Trophoblast cell (in vitro differentiated cells and primary cell): ENCODE results near the gene UBE2E1.
"Not testable (repeated sequence)": the region's sequence is repeated elsewhere in the genome, so short reads cannot be mapped to it uniquely, and the experiment has no call there.

Source experiments
- DNase-seq, 2 donors: peaks; one replicate each; pipeline ENCODE4 v3.0.0-alpha.2; 2016
- H2AFZ ChIP-seq: 2 replicates; pipeline ENCODE4 v1.6.1; 2013; ENCODE audit warnings: low read length, moderate library complexity, mild to moderate bottlenecking; ENCODE audit not compliant: insufficient read depth, poor library complexity
- H2AK5ac ChIP-seq: 2 replicates; pipeline ENCODE4 v1.6.1; 2013; ENCODE audit warnings: mild to moderate bottlenecking, low read length
- H2BK120ac ChIP-seq: 2 replicates; pipeline ENCODE4 v1.6.1; 2013; ENCODE audit warnings: low read length, mild to moderate bottlenecking, moderate library complexity; ENCODE audit not compliant: insufficient read depth, poor library complexity
- H2BK12ac ChIP-seq: 2 replicates; pipeline ENCODE4 v1.6.1; 2013; ENCODE audit warnings: mild to moderate bottlenecking, low read length, moderate library complexity
- H2BK5ac ChIP-seq: 2 replicates; pipeline ENCODE4 v1.6.1; 2013; ENCODE audit warnings: low read length, low read depth, moderate library complexity, mild to moderate bottlenecking; ENCODE audit not compliant: poor library complexity
- H3K14ac ChIP-seq: 2 replicates; pipeline ENCODE4 v1.6.1; 2013; ENCODE audit warnings: mild to moderate bottlenecking, low read length
- H3K18ac ChIP-seq: 2 replicates; pipeline ENCODE4 v1.6.1; 2013; ENCODE audit warnings: mild to moderate bottlenecking, low read length
- H3K23ac ChIP-seq: 2 replicates; pipeline ENCODE4 v1.6.1; 2013; ENCODE audit warnings: low read length
- H3K27ac ChIP-seq: 2 replicates; pipeline ENCODE4 v1.5.1; 2013; ENCODE audit warnings: low read depth, mild to moderate bottlenecking, inconsistent platforms, low read length, moderate library complexity
- H3K27me3 ChIP-seq: 2 replicates; pipeline ENCODE4 v1.6.1; 2013; ENCODE audit warnings: inconsistent platforms, mild to moderate bottlenecking, low read length, moderate library complexity; ENCODE audit not compliant: insufficient read depth
- H3K36me3 ChIP-seq, 2 experiments: 1 replicate in 1 of 2; 2 replicates in 1 of 2; pipeline ENCODE4 v1.6.1; 2013; ENCODE audit warnings: low read length in 2 of 2, mild to moderate bottlenecking in 2 of 2, moderate library complexity in 1 of 2; ENCODE audit not compliant: insufficient read depth in 2 of 2, control insufficient read depth in 1 of 2
- H3K4ac ChIP-seq: 2 replicates; pipeline ENCODE4 v1.6.1; 2013; ENCODE audit warnings: low read depth, mild to moderate bottlenecking, low read length, moderate library complexity
- H3K4me1 ChIP-seq, 2 experiments: 1 replicate in 1 of 2; 2 replicates in 1 of 2; pipeline ENCODE4 v1.6.1; 2013; ENCODE audit warnings: low read length in 2 of 2, mild to moderate bottlenecking in 2 of 2, moderate library complexity in 1 of 2; ENCODE audit not compliant: insufficient read depth in 2 of 2, control insufficient read depth in 1 of 2
- H3K4me2 ChIP-seq: 2 replicates; pipeline ENCODE4 v1.6.1; 2013; ENCODE audit warnings: inconsistent platforms, mild to moderate bottlenecking, low read length, moderate library complexity
- H3K4me3 ChIP-seq: 2 replicates; pipeline ENCODE4 v1.5.1; 2013; ENCODE audit warnings: mild to moderate bottlenecking, low read depth, low read length, inconsistent platforms
- H3K79me1 ChIP-seq: one replicate; pipeline ENCODE4 v1.6.1; 2013; ENCODE audit warnings: low read length
- H3K79me2 ChIP-seq: 2 replicates; pipeline ENCODE4 v1.6.1; 2013; ENCODE audit warnings: low read length, mild to moderate bottlenecking; ENCODE audit not compliant: control insufficient read depth, insufficient read depth, poor library complexity
- H3K9ac ChIP-seq: 2 replicates; pipeline ENCODE4 v1.6.1; 2013; ENCODE audit warnings: mild to moderate bottlenecking, low read length
- H3K9me3 ChIP-seq: 2 replicates; pipeline ENCODE4 v1.6.1; 2013; ENCODE audit warnings: low read depth, mild to moderate bottlenecking, control low read depth, inconsistent platforms, low read length; ENCODE audit not compliant: insufficient read depth
- H4K12ac ChIP-seq: 2 replicates; pipeline ENCODE4 v1.6.1; 2013; ENCODE audit warnings: low read depth, mild to moderate bottlenecking, low read length, moderate library complexity
- H4K8ac ChIP-seq: 2 replicates; pipeline ENCODE4 v1.6.1; 2013; ENCODE audit warnings: low read depth, mild to moderate bottlenecking, low read length, moderate library complexity
- H4K91ac ChIP-seq: one replicate; pipeline ENCODE4 v1.6.1; 2013; ENCODE audit warnings: low read depth, mild to moderate bottlenecking, low read length, moderate library complexity
- WGBS: extraction: QIAGEN DNeasy Blood & Tissue Kit; methylation state at CpG from one replicate; pipeline ENCODE4 v1.1.7; 2013; ENCODE audit warnings: missing lambda C conversion rate; ENCODE audit not compliant: insufficient read length, insufficient coverage; ENCODE audit errors: extremely low coverage; 5-methylcytosine and 5-hydroxymethylcytosine counted together

The UBE2E1 gene

DNA sequence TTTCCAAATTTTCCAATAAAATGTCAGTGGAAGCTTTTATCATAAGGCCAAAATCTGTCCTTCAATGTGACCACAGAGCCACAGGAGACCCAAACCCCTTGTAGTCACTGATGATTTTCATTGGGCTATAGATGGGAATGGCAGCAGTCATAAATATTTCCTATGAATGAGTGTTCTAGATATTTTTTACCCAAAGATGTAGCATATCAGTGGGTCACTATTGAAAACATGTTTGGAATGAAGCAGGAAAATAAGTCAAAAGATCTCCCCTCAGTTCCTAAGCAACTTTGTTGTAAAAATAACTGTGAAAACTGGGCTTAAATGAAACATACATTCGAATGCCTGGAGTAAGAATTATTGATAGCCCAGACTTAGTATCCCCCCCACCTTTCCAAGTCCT is 62.1 kb downstream of the UBE2E1 start:
- Histone ChIP-seq H3K4me1 (peaks cover 13% of the 10 kb centered on the region in 2 experiments), H3K4ac (no peak overlapping the region), H3K23ac (no peak overlapping the region), H2BK5ac (no peak overlapping the region), H3K36me3 (no peaks in the 10 kb centered on the region), H3K9ac (no peak overlapping the region), H2BK12ac (no peak overlapping the region), H4K91ac (no peak overlapping the region), H2BK120ac (no peak overlapping the region), H2AK5ac (no peak overlapping the region), H3K14ac (no peak overlapping the region), H3K27ac (no peak overlapping the region), H4K12ac (no peak overlapping the region), H2AFZ (no peak overlapping the region), H3K4me2 (no peak overlapping the region), H3K9me3 (no peaks in the 10 kb centered on the region), H3K18ac (no peak overlapping the region), H3K79me1 (no peaks in the 10 kb centered on the region), H4K8ac (no peak overlapping the region), H3K4me3 (no peak overlapping the region), H3K27me3 (no peaks in the 10 kb centered on the region), H3K79me2 (no peaks in the 10 kb centered on the region)
- no CpG with 5 or more reads among the region's 1 CpG for WGBS
- DNase-seq, result no peak

GRCh38 chr3:23869977-23870662 is 64.4 kb downstream of the UBE2E1 start:
- Histone ChIP-seq H2BK12ac (no peak overlapping the region), H4K12ac (no peak overlapping the region), H3K4me3 (no peak overlapping the region), H3K9me3 (no peaks in the 10 kb centered on the region), H3K23ac (no peak overlapping the region), H3K18ac (no peak overlapping the region), H3K27ac (no peak overlapping the region), H3K14ac (no peak overlapping the region), H3K79me2 (no peaks in the 10 kb centered on the region), H2BK120ac (no peak overlapping the region), H2AK5ac (no peak overlapping the region), H3K36me3 (no peaks in the 10 kb centered on the region), H3K4me2 (no peak overlapping the region), H4K91ac (no peak overlapping the region), H2BK5ac (no peak overlapping the region), H3K79me1 (no peaks in the 10 kb centered on the region), H3K27me3 (no peaks in the 10 kb centered on the region), H3K4me1 (peaks cover 8 to 13% of the 10 kb centered on the region in 2 experiments), H3K4ac (no peak overlapping the region), H3K9ac (no peak overlapping the region), H2AFZ (no peak overlapping the region), H4K8ac (no peak overlapping the region)
- no CpG with 5 or more reads among the region's 4 CpGs for WGBS
- DNase-seq, result peak; percentile 23 to 44

DNA sequence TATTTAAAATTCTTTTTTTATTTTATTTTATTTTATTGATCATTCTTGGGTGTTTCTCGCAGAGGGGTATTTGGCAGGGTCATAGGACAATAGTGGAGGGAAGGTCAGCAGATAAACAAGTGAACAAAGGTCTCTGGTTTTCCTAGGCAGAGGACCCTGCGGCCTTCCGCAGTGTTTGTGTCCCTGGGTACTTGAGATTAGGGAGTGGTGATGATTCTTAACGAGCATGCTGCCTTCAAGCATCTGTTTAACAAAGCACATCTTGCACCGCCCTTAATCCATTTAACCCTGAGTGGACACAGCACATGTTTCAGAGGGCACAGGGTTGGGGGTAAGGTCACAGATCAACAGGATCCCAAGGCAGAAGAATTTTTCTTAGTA is 64.9 kb downstream of the UBE2E1 start:
- not testable (repeated sequence) for H3K23ac ChIP-seq, H4K8ac ChIP-seq, H3K4me2 ChIP-seq, H3K4ac ChIP-seq, H3K14ac ChIP-seq, H3K9ac ChIP-seq, H2BK5ac ChIP-seq, H2AK5ac ChIP-seq, DNase-seq, H3K4me3 ChIP-seq, H3K27ac ChIP-seq, H3K36me3 ChIP-seq, H3K79me2 ChIP-seq, H4K12ac ChIP-seq, H2BK120ac ChIP-seq, H3K4me1 ChIP-seq, H3K18ac ChIP-seq, H2AFZ ChIP-seq, H3K79me1 ChIP-seq, H2BK12ac ChIP-seq, H3K9me3 ChIP-seq, H4K91ac ChIP-seq, H3K27me3 ChIP-seq
- WGBS, result no CpG with 5 or more reads among the region's 5 CpGs

- H2BK12ac ChIP-seq, H3K9me3 ChIP-seq, H2BK5ac ChIP-seq, H4K12ac ChIP-seq, H3K79me2 ChIP-seq, H4K91ac ChIP-seq, H3K9ac ChIP-seq, H3K36me3 ChIP-seq, H3K23ac ChIP-seq, H3K4me2 ChIP-seq, H3K79me1 ChIP-seq, H3K14ac ChIP-seq, H3K4me3 ChIP-seq, DNase-seq, H2BK120ac ChIP-seq, H3K27me3 ChIP-seq, H3K4me1 ChIP-seq, H2AK5ac ChIP-seq, H2AFZ ChIP-seq, H3K4ac ChIP-seq, H4K8ac ChIP-seq, H3K18ac ChIP-seq, H3K27ac ChIP-seq: not testable (repeated sequence)
- WGBS, result no CpG with 5 or more reads among the region's 34 CpGs
Measured at GRCh38 chr3:23871361-23871760, 65.6 kb downstream of the UBE2E1 start.
